Heart right ventricle (tissue), 16 donors: ENCODE data around the gene CTR9. TPM values are rescaled to one million over a fixed set of nuclear protein-coding genes. Genes with fewer than 3 reads are reported as not detected.

Experiments
- ATAC-seq, 8 donors: fragments of 200-7000 bp; cut with Tn5 transposase; one replicate each; pipeline ENCODE4 v1.9.1; 2020; ENCODE audit warnings: mild to moderate bottlenecking in 8 of 8, moderate library complexity in 8 of 8, moderate number of reproducible peaks in 1 of 8
- DNase-seq, 2 donors: peaks; one replicate each; pipeline ENCODE4 v3.0.0-alpha.2; 2020
- H3K27ac ChIP-seq, 10 donors: fragments of 200-600 bp; sonication (generic) in 2 of 10; one replicate each; pipeline versions ENCODE4 v1.5.0 to v1.8.0; 2020 to 2022; ENCODE audit warnings: mild to moderate bottlenecking in 3 of 10
- H3K27me3 ChIP-seq, 7 donors: fragments of 200-600 bp; one replicate each; pipeline ENCODE4 v1.8.0; 2021 to 2022; ENCODE audit warnings: mild to moderate bottlenecking in 2 of 7
- H3K36me3 ChIP-seq, 9 donors: fragments of 200-600 bp; sonication (generic) in 1 of 9; one replicate each; pipeline versions ENCODE4 v1.5.0 to v1.8.0; 2020 to 2022; ENCODE audit warnings: mild to moderate bottlenecking in 2 of 9
- H3K4me1 ChIP-seq, 9 donors: fragments of 200-600 bp; sonication (generic) in 1 of 9; one replicate each; pipeline versions ENCODE4 v1.5.0 to v1.8.0; 2020 to 2022; ENCODE audit warnings: mild to moderate bottlenecking in 4 of 9
- H3K4me3 ChIP-seq, 10 donors: fragments of 200-600 bp; sonication (generic) in 2 of 10; one replicate each; pipeline versions ENCODE4 v1.5.0 to v1.8.0; 2020 to 2022; ENCODE audit warnings: mild to moderate bottlenecking in 7 of 10, moderate library complexity in 2 of 10
- H3K9me3 ChIP-seq, 11 donors: fragments of 200-600 bp in 10 of 11; sonication (generic) in 2 of 11; one replicate each; pipeline versions ENCODE4 v1.5.0 to v1.8.0; 2013 to 2022; ENCODE audit warnings: mild to moderate bottlenecking in 2 of 11, control low read depth in 1 of 11, moderate library complexity in 1 of 11
- CTCF ChIP-seq, 9 donors: fragments of 200-600 bp; sonication (generic) in 2 of 9; IDR thresholded peaks; one replicate each; pipeline versions ENCODE4 v1.5.0 to v1.8.0; 2021 to 2022; ENCODE audit warnings: antibody characterized with exemption in 9 of 9, mild to moderate bottlenecking in 5 of 9, moderate library complexity in 1 of 9
- WGBS, 2 donors: extraction: QIAGEN DNeasy Blood & Tissue Kit; methylation state at CpG; one replicate each; pipeline ENCODE4 v1.1.7; 2013; ENCODE audit warnings: inconsistent platforms in 1 of 2; 5-methylcytosine and 5-hydroxymethylcytosine counted together
- intact Hi-C, 10 donors: fragments of 100-400 bp; cut with DNase I; formaldehyde crosslinking; loops; one replicate each; pipeline versions ENCODE4 v1.11.1 to v1.14.2; 2022
- polyA plus RNA-seq, 2 donors: library from polyadenylated mRNA; stranded (reverse); fragments of 200-250 nt; gene quantifications; one replicate each; pipeline ENCODE4 v1.2.3, GENCODE V29; 2013
- total RNA-seq, 10 donors: library from RNA; stranded (reverse); fragmentation: NEBNext Ultra II Directional in 3 of 10; extraction: Animal tissue kit (Norgen Biotek cat#: 25700) in 3 of 10; gene quantifications; one replicate each; pipeline versions ENCODE4 v1.2.1 to v1.2.4, GENCODE V29; 2021 to 2023
- donor health status: Arrhythmogenic right ventricular cardiomyopathy.
- donor health status: ischemic (EF 13 %, LVEDD 7.1; RV severe dilation, severe dysfunction).
- donor health status: healthy with polysubstance abuse.
- donor health status: DM: no; HTN: yes; CAD: no.
- donor health status: DM: no; HTN: no; CAD: no.
- donor health status: ischemic (EF 25% LVEDD 6.9; RV normal size, moderate dysfunction).
- donor health status: ischemic (EF 25% LVEDD 5.7; RV mildly dilated, moderate dysfunction).
- donor health status: healthy.
- donor health status: DM: yes; HTN: yes; CAD: no.
- donor health status: Ischemic cardiomyopathy.
- donor health status: ischemic (EF 35%, LVEDD 5.7; RV mildly dilated, moderate dysfunction).
- donor health status: nonischemic (EF 11% LVEDD 7.7; RV severe dilation, severe dysfunction).
- donor health status: DM: yes; HTN: yes; CAD: no.
- donor health status: PGD.
- donor health status: ischemic (EF 29% LVEDD 5.4; RV normal size, mild dysfunction).
- donor health status: nonischemic (EF 23%, LVEDD 6.1; RV moderate dilation, normal function).

Gene CTR9
- total and polyA plus RNA-seq, 12 donors = 10.4 to 34.8 (median 23.1) TPM

- ATAC-seq (no peak), DNase-seq (no peak)
- 91 to 94% methylated on average over 4 of the region's 4 CpGs for WGBS, 2 donors
- intact Hi-C loops = no loop called here
- H3K27me3 ChIP-seq = no peaks in the 10 kb centered on the region
- H3K4me3 ChIP-seq = no peak overlapping the region
- no peaks in the 10 kb centered on the region for H3K4me1 ChIP-seq
- no peak for TF ChIP-seq CTCF (IDR thresholded peaks at IDR 0.05)
- no peak overlapping the region for H3K27ac ChIP-seq
- H3K9me3 ChIP-seq = no peaks in the 10 kb centered on the region
- no peaks in the 10 kb centered on the region for H3K36me3 ChIP-seq
Measured at GRCh38 chr11:10829139-10829538, 78.1 kb downstream of the CTR9 start.

Other genes with a start within 250 kb of the CTR9 start
- gene RNF141, start 210.1 kb upstream of the CTR9 start, total RNA-seq = 10 to 100 TPM; 27.1 to 43.0 (median 35.7) TPM
- gene RNF141, start 210.1 kb upstream of the CTR9 start, polyA plus RNA-seq = 1 to 10 TPM; 6.7 to 7.2 TPM
- gene LYVE1, start 182.6 kb upstream of the CTR9 start, total RNA-seq = 100 to 1,000 TPM in 1 of 10 donors, 10 to 100 TPM in 5, 1 to 10 TPM in 4; 5.3 to 118 (median 25.1) TPM
- gene LYVE1, start 182.6 kb upstream of the CTR9 start, polyA plus RNA-seq = 10 to 100 TPM; 18.2 to 23.1 TPM
- gene IRAG1, start 57.5 kb upstream of the CTR9 start, total RNA-seq = 1 to 10 TPM; 2.5 to 8.3 (median 5.3) TPM
- 1 to 10 TPM; 4.2 to 4.6 TPM for gene IRAG1, start 57.5 kb upstream of the CTR9 start, polyA plus RNA-seq
- gene EIF4G2, start 57.7 kb downstream of the CTR9 start, total RNA-seq = 1,000 to 10,000 TPM in 3 of 10 donors, 100 to 1,000 TPM in 7; 623 to 1,076 (median 970) TPM
- 100 to 1,000 TPM; 119 to 283 TPM for gene EIF4G2, start 57.7 kb downstream of the CTR9 start, polyA plus RNA-seq
- 10 to 100 TPM; 31.4 to 46.3 (median 39.6) TPM for gene ZBED5, start 106.8 kb downstream of the CTR9 start, total RNA-seq
- gene ZBED5, start 106.8 kb downstream of the CTR9 start, polyA plus RNA-seq = 10 to 100 TPM; 19.4 to 63.3 TPM